ENCODE data around the gene MAN2C1.

DNA sequence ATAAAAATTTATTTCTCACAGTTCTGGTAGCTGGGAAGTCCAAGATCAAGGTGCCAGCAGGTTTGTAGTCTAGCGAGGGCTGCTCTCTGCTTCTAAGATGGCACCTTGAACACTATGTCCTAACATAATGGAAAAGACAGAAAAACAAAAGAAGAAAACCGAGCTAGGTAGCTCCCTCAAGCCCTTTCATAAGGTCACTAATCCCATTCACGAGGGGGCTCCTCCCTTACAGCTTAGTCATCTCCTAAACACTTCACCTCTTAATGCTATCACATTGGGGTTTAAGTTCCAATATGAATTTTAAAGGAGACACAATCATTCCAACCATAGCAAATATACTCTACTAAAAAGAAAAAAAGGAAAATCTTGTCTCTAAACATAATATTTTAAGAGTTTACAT is 62.2 kb downstream of the MAN2C1 start:
- TF ChIP-seq, protein P1, sequence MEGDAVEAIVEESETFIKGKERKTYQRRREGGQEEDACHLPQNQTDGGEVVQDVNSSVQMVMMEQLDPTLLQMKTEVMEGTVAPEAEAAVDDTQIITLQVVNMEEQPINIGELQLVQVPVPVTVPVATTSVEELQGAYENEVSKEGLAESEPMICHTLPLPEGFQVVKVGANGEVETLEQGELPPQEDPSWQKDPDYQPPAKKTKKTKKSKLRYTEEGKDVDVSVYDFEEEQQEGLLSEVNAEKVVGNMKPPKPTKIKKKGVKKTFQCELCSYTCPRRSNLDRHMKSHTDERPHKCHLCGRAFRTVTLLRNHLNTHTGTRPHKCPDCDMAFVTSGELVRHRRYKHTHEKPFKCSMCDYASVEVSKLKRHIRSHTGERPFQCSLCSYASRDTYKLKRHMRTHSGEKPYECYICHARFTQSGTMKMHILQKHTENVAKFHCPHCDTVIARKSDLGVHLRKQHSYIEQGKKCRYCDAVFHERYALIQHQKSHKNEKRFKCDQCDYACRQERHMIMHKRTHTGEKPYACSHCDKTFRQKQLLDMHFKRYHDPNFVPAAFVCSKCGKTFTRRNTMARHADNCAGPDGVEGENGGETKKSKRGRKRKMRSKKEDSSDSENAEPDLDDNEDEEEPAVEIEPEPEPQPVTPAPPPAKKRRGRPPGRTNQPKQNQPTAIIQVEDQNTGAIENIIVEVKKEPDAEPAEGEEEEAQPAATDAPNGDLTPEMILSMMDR (IDR thresholded peaks at IDR 0.05; ENCODE audit: low read length), result no peak
- TF ChIP-seq EZH2 (optimal IDR thresholded peaks at IDR 0.05; ENCODE audit: low read depth, low read length), result no peak
- no peak for TF ChIP-seq EZH2phosphoT487 (IDR thresholded peaks at IDR 0.05; ENCODE audit: low read length)
